PC-9 (cell line): ENCODE measurements around the gene MAP3K8. TPM values are rescaled to one million over a fixed set of nuclear protein-coding genes. Genes with fewer than 3 reads are reported as not detected.

ENCODE experiments used
- BruUV-seq: library from RNA; stranded (reverse); fragments of 400-500 nt; replicated peaks from 2 replicates; lab custom pipeline; 2021; lab: Mats Ljungman, UMichigan
- CTCF ChIA-PET: fragments of 300-600 bp; sonication (Branson Sonifier 250); formaldehyde crosslinking; loops from one replicate; lab custom pipeline; 2022; ENCODE audit warnings: antibody characterized with exemption; lab: Charles Lee
- POLR2A ChIA-PET: fragments of 300-600 bp; sonication (Branson Sonifier 250); formaldehyde crosslinking; loops from one replicate; lab custom pipeline; 2022; ENCODE audit warnings: antibody characterized with exemption; ENCODE audit not compliant: unreplicated experiment; lab: Charles Lee
- DNase-seq, 2 experiments: peaks; one replicate each; pipeline versions ENCODE4 v3.0.0 to v3.0.0-alpha.2; 2015 to 2022; ENCODE audit warnings: mixed read lengths in 1 of 2
- H2AFZ ChIP-seq: fragments of 200-600 bp; sonication (generic); 2 replicates; pipeline ENCODE4 v1.8.1; 2017; ENCODE audit warnings: antibody characterized with exemption
- H3F3A ChIP-seq: fragments of 200-600 bp; sonication (generic); 2 replicates; pipeline ENCODE4 v1.8.1; 2017; ENCODE audit warnings: antibody characterized with exemption, mild to moderate bottlenecking, low read depth; ENCODE audit not compliant: insufficient read depth
- H3K27ac ChIP-seq: fragments of 200-600 bp; sonication (generic); 2 replicates; pipeline ENCODE4 v1.6.1; 2016; ENCODE audit warnings: mixed run types
- H3K27me3 ChIP-seq: fragments of 200-600 bp; sonication (generic); 2 replicates; pipeline ENCODE4 v1.6.1; 2016; ENCODE audit warnings: low read depth, mixed run types; ENCODE audit not compliant: insufficient read depth
- H3K36me3 ChIP-seq: fragments of 200-600 bp; sonication (generic); 2 replicates; pipeline ENCODE4 v1.6.1; 2016; ENCODE audit warnings: low read depth, mixed run types
- H3K4me1 ChIP-seq: fragments of 200-600 bp; sonication (generic); replicated peaks from 2 replicates; pipeline ENCODE4 v1.6.1; 2016; ENCODE audit warnings: mixed run types; ENCODE audit not compliant: insufficient read depth
- H3K4me2 ChIP-seq: fragments of 200-600 bp; sonication (generic); 2 replicates; pipeline ENCODE4 v1.6.1; 2017; ENCODE audit warnings: mixed run types
- H3K4me3 ChIP-seq: fragments of 200-600 bp; sonication (generic); 2 replicates; pipeline ENCODE4 v1.6.1; 2016; ENCODE audit warnings: mixed run types
- H3K79me2 ChIP-seq: fragments of 200-600 bp; sonication (generic); 2 replicates; pipeline ENCODE4 v1.6.1; 2017; ENCODE audit warnings: low read depth, mixed run types
- H3K9me2 ChIP-seq: fragments of 200-600 bp; sonication (generic); 2 replicates; pipeline ENCODE4 v1.8.1; 2017; ENCODE audit warnings: mild to moderate bottlenecking; ENCODE audit not compliant: insufficient read depth
- H3K9me3 ChIP-seq: fragments of 200-600 bp; sonication (generic); 2 replicates; pipeline ENCODE4 v1.8.1; 2016; ENCODE audit warnings: low read depth; ENCODE audit not compliant: insufficient read depth
- H4K20me1 ChIP-seq: fragments of 200-600 bp; sonication (generic); 2 replicates; pipeline ENCODE4 v1.8.1; 2017; ENCODE audit not compliant: insufficient read depth
- EZH2 ChIP-seq: fragments of 200-600 bp; sonication (generic); IDR thresholded peaks from 2 replicates; pipeline ENCODE4 v1.8.0; 2017; ENCODE audit warnings: antibody characterized with exemption, low read depth
- intact Hi-C: fragments of 100-400 bp; cut with micrococcal nuclease; formaldehyde crosslinking; loops from one replicate; pipeline ENCODE4 v1.10.0; 2022; ENCODE audit not compliant: unreplicated experiment
- total RNA-seq: library from RNA; stranded (reverse); gene quantifications from 2 replicates; pipeline ENCODE4 v1.2.3, GENCODE V29; 2021
- TF ChIP-seq, protein P1 (sequence below): fragments of 200-600 bp; sonication (generic); conservative IDR thresholded peaks from 2 replicates; pipeline ENCODE4 v1.6.1; 2017; ENCODE audit warnings: mixed run types, antibody characterized with exemption, mild to moderate bottlenecking, moderate library complexity

The MAP3K8 gene
- total RNA-seq, 1 experiment from 2014 or later, result 14.3 TPM

DNA sequence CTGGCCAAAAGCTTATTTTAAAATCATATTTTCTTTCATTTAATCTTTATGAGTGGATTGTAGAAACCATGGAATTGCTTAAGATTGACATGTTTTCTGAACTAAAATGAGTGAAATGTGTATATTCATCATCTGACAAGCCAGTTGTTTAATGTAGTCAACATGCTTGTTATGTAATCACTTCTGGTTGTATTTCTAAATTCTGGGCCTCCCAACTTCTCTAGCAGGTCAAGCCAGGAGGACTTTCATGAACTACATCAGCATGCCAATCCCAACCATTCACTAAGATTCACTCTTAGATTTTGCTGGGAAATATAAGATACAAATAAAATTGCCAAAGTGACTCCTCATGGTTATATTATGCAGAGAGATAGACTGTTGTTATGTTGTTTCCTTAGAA, 21.1 kb upstream of the MAP3K8 start:
- no peaks in the 10 kb centered on the region for H3K27me3 ChIP-seq
- BruUV-seq, result no TSS peak
- intact Hi-C loops, result no loop called here
- no peak overlapping the region for H3K4me3 ChIP-seq
- H3K27ac ChIP-seq, result no peak overlapping the region
- no peak overlapping the region for H3K4me2 ChIP-seq
- no peaks in the 10 kb centered on the region for H3K9me2 ChIP-seq
- no peak overlapping the region for H2AFZ ChIP-seq
- H4K20me1 ChIP-seq, result no peaks in the 10 kb centered on the region
- H3K9me3 ChIP-seq, result no peaks in the 10 kb centered on the region
- peaks cover 3% of the 10 kb centered on the region; the same call in 1 of the 2 replicates for H3K4me1 ChIP-seq
- ChIA-PET CTCF (interaction anchor here (0.6 to 1.0 kb wide), 2 partner anchors 47 to 112 kb away, joined by 3 read pairs; no protein-coding TSS in a partner anchor), POLR2A (no interaction called here)
- H3K79me2 ChIP-seq, result no peaks in the 10 kb centered on the region
- H3K36me3 ChIP-seq, result no peaks in the 10 kb centered on the region
- DNase-seq, result no peak
- no peaks in the 10 kb centered on the region for H3F3A ChIP-seq
- TF ChIP-seq EZH2, result no peak
- TF ChIP-seq, protein P1, sequence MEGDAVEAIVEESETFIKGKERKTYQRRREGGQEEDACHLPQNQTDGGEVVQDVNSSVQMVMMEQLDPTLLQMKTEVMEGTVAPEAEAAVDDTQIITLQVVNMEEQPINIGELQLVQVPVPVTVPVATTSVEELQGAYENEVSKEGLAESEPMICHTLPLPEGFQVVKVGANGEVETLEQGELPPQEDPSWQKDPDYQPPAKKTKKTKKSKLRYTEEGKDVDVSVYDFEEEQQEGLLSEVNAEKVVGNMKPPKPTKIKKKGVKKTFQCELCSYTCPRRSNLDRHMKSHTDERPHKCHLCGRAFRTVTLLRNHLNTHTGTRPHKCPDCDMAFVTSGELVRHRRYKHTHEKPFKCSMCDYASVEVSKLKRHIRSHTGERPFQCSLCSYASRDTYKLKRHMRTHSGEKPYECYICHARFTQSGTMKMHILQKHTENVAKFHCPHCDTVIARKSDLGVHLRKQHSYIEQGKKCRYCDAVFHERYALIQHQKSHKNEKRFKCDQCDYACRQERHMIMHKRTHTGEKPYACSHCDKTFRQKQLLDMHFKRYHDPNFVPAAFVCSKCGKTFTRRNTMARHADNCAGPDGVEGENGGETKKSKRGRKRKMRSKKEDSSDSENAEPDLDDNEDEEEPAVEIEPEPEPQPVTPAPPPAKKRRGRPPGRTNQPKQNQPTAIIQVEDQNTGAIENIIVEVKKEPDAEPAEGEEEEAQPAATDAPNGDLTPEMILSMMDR, result no peak

DNA sequence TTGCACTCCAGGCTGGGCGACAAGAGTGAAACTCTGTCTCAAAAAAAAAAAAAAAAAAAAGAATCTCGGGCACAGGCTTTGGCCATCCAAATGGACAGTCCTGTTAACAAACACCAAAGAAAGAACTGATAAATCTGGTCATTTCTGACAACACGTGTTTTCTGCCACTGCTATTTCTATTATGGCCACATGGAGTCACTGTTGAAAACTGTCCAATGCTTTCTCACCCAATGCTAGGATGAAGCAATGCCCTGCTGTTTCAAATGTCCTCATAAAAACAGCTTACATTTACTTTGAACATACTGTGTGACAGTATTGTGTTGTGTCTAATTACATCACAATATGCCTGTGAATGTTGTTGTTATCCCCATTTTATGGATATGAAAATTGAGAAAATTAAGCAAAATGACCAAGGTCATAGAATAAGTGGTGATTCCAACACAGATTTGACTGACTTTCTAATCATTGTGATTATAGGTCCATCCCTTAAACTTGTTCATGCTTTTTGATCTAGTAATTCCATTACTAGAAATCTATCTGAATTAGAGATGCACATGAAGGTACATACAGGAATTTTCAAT, 19.9 kb upstream of the MAP3K8 start:
- no peak overlapping the region for H3K27ac ChIP-seq
- H3K27me3 ChIP-seq, result no peaks in the 10 kb centered on the region
- TF ChIP-seq, protein P1, result peak; percentile 74
- TF ChIP-seq EZH2, result no peak
- no peaks in the 10 kb centered on the region for H4K20me1 ChIP-seq
- no peaks in the 10 kb centered on the region for H3K9me3 ChIP-seq
- H3F3A ChIP-seq, result no peaks in the 10 kb centered on the region
- H3K79me2 ChIP-seq, result no peaks in the 10 kb centered on the region
- no peaks in the 10 kb centered on the region for H3K9me2 ChIP-seq
- no peaks in the 10 kb centered on the region for H3K36me3 ChIP-seq
- CTCF ChIA-PET, result interaction anchor here (0.6 to 1.0 kb wide), 7 partner anchors 9 to 419 kb away, joined by 3 to 8 read pairs (median 4); no protein-coding TSS in a partner anchor
- no peak overlapping the region for H3K4me3 ChIP-seq
- DNase-seq, result peak; percentile 25 to 63
- no peak overlapping the region for H3K4me2 ChIP-seq
- H2AFZ ChIP-seq, result no peak overlapping the region
- intact Hi-C loops, result loop anchor here (1.0 kb wide), 3 partner anchors 20 to 176 kb away; partner anchors contain the start of gene MAP3K8
- H3K4me1 ChIP-seq, result peaks cover 13% of the 10 kb centered on the region
- no TSS peak for BruUV-seq
- POLR2A ChIA-PET, result interaction anchor here (0.6 kb wide), 2 partner anchors 17 to 22 kb away, joined by 3 to 6 read pairs; no protein-coding TSS in a partner anchor

DNA sequence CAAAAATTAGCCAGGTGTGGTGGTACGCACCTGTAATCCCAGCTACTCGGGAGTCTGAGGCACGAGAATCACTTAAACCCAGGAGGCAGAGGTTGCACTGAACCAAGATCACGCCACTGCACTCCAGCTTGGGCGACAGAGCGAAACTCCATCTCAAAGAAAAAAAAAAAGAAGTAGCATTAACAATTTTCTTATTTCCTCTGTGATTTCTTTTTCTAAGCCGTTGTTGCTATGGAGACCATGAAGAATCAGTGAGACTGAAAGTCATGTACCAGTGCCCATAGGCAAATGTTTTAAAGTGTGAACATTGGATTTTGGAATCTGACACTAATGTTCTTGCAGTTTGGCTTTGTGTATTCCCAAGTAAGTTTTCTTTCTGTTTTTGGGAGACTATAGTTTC, 18.4 kb upstream of the MAP3K8 start:
- no peaks in the 10 kb centered on the region for H3K27me3 ChIP-seq
- no peak overlapping the region for H3K4me3 ChIP-seq
- ChIA-PET POLR2A (no interaction called here), CTCF (interaction anchor here (0.7 kb wide), 1 partner anchor 93 kb away, joined by 4 read pairs; no protein-coding TSS in a partner anchor)
- H3K9me3 ChIP-seq, result no peaks in the 10 kb centered on the region
- H4K20me1 ChIP-seq, result no peaks in the 10 kb centered on the region
- H3K79me2 ChIP-seq, result no peaks in the 10 kb centered on the region
- no TSS peak for BruUV-seq
- intact Hi-C loops, result no loop called here
- DNase-seq, result no peak
- H3K36me3 ChIP-seq, result no peaks in the 10 kb centered on the region
- no peak overlapping the region for H3K4me2 ChIP-seq
- no peaks in the 10 kb centered on the region for H3K9me2 ChIP-seq
- H3F3A ChIP-seq, result no peaks in the 10 kb centered on the region
- H3K27ac ChIP-seq, result no peak overlapping the region
- peaks cover 18% of the 10 kb centered on the region for H3K4me1 ChIP-seq
- no peak overlapping the region for H2AFZ ChIP-seq
- TF ChIP-seq EZH2, result no peak
- TF ChIP-seq, protein P1, result no peak
